Endodermal cell (in vitro differentiated cells): ENCODE results near the gene DENND4A. TPM values are rescaled to one million over a fixed set of nuclear protein-coding genes. Genes with fewer than 3 reads are reported as not detected.

Source experiments
- DNase-seq: peaks from one replicate; pipeline ENCODE4 v3.0.0-alpha.2; 2017
- H3K27ac ChIP-seq: 2 replicates; pipeline ENCODE4 v1.5.1; 2013; ENCODE audit warnings: mild to moderate bottlenecking, low read depth, low read length, moderate library complexity
- H3K27me3 ChIP-seq: 2 replicates; pipeline ENCODE4 v1.6.1; 2013; ENCODE audit warnings: mild to moderate bottlenecking, low read length, moderate library complexity; ENCODE audit not compliant: insufficient read depth, control insufficient read depth, poor library complexity, severe bottlenecking
- H3K36me3 ChIP-seq: 2 replicates; pipeline ENCODE4 v1.7.0; 2013; ENCODE audit warnings: mild to moderate bottlenecking, low read length, moderate library complexity; ENCODE audit not compliant: control insufficient read depth, insufficient read depth
- H3K4me1 ChIP-seq: one replicate; pipeline ENCODE4 v1.7.0; 2013; ENCODE audit warnings: low read length; ENCODE audit not compliant: control insufficient read depth, insufficient read depth
- H3K4me3 ChIP-seq: 2 replicates; pipeline ENCODE4 v1.5.1; 2013; ENCODE audit warnings: mild to moderate bottlenecking, low read length, moderate library complexity
- H3K9ac ChIP-seq: 2 replicates; pipeline ENCODE4 v1.6.1; 2013; ENCODE audit warnings: mild to moderate bottlenecking, low read length, moderate library complexity; ENCODE audit not compliant: poor library complexity, severe bottlenecking; ENCODE audit errors: extremely low read depth
- H3K9me3 ChIP-seq: 2 replicates; pipeline ENCODE4 v1.6.1; 2013; ENCODE audit warnings: mild to moderate bottlenecking, low read length, moderate library complexity; ENCODE audit not compliant: control insufficient read depth
- H3K27ac Mint-ChIP-seq: 2 replicates; pipeline ENCODE4 v1.8.0; 2020; ENCODE audit warnings: mixed read lengths
- H3K27me3 Mint-ChIP-seq: 2 replicates; pipeline ENCODE4 v1.8.0; 2021; ENCODE audit warnings: mild to moderate bottlenecking, mixed read lengths; ENCODE audit not compliant: insufficient read depth
- H3K36me3 Mint-ChIP-seq: 2 replicates; pipeline ENCODE4 v1.8.0; 2020; ENCODE audit warnings: low read depth, mixed read lengths
- H3K4me1 Mint-ChIP-seq: 2 replicates; pipeline ENCODE4 v1.8.0; 2020; ENCODE audit warnings: mixed read lengths
- H3K4me3 Mint-ChIP-seq: 2 replicates; pipeline ENCODE4 v1.8.0; 2020; ENCODE audit warnings: mild to moderate bottlenecking, moderate library complexity, mixed read lengths
- H3K9me3 Mint-ChIP-seq: 2 replicates; pipeline ENCODE4 v1.8.0; 2020; ENCODE audit warnings: mild to moderate bottlenecking, mixed read lengths
- CTCF ChIP-seq: fragments of 200-600 bp; sonication (generic); conservative IDR thresholded peaks from 2 replicates; pipeline ENCODE4 v1.5.0; 2021; ENCODE audit warnings: antibody characterized with exemption, mild to moderate bottlenecking
- WGBS, 2 experiments: methylation state at CpG; one replicate each; pipeline versions ENCODE4 v1.1.5 to v1.1.7; 2013; ENCODE audit warnings: missing lambda C conversion rate in 2 of 2, mixed read lengths in 1 of 2; ENCODE audit not compliant: insufficient coverage in 1 of 2, insufficient read length in 1 of 2; 5-methylcytosine and 5-hydroxymethylcytosine counted together
- total RNA-seq, 2 donors: library from RNA; stranded (reverse); fragmentation: NEBNext Ultra II Directional in 1 of 2; extraction: Animal tissue kit (Norgen Biotek cat#: 25700) in 1 of 2; gene quantifications; 2 replicates in 1 of 2; 3 replicates in 1 of 2; pipeline ENCODE4 v1.2.1, GENCODE V29; 2021

The DENND4A gene
- total RNA-seq, 2 donors from 2014 or later: 7.3 to 9.8 TPM

GRCh38 chr15:65621638-65622037 lies 170.5 kb downstream of the DENND4A start, which contains the start of gene SLC24A1:
Gene SLC24A1, plus strand, starts transcription at chr15:65621938. Its CDS starts 2,143 bp downstream, at chr15:65624081.
- Mint-ChIP-seq H3K27me3 (peaks cover 10% of the 10 kb centered on the region), H3K9me3 (peaks cover 6% of the 10 kb centered on the region), H3K27ac (no peak within 1 kb of the TSS), H3K36me3 (peaks cover 10% of the 10 kb centered on the region), H3K4me1 (peaks cover 20% of the 10 kb centered on the region), H3K4me3 (no peak within 1 kb of the TSS)
- Histone ChIP-seq H3K27me3 (peaks cover 19% of the 10 kb centered on the region), H3K27ac (no peak within 1 kb of the TSS), H3K9ac (no peak within 1 kb of the TSS), H3K36me3 (no peaks in the 10 kb centered on the region), H3K4me3 (no peak within 1 kb of the TSS), H3K9me3 (no peaks in the 10 kb centered on the region), H3K4me1 (peaks cover 11% of the 10 kb centered on the region)
- DNase-seq: no peak
- TF ChIP-seq CTCF: no peak
- WGBS, 2 experiments: 93 to 98% methylated on average over 5 to 6 of the region's 6 CpGs

GRCh38 chr15:65620833-65621232 lies 171.3 kb downstream of the DENND4A start:
- peaks cover 10% of the 10 kb centered on the region for H3K36me3 Mint-ChIP-seq
- H3K4me1 ChIP-seq: peaks cover 11% of the 10 kb centered on the region
- no peak overlapping the region for H3K4me3 Mint-ChIP-seq
- H3K36me3 ChIP-seq: no peaks in the 10 kb centered on the region
- DNase-seq: no peak
- no peak overlapping the region for H3K27ac Mint-ChIP-seq
- no peak overlapping the region for H3K4me3 ChIP-seq
- peaks cover 10% of the 10 kb centered on the region for H3K27me3 Mint-ChIP-seq
- H3K4me1 Mint-ChIP-seq: peaks cover 20% of the 10 kb centered on the region
- H3K27ac ChIP-seq: no peak overlapping the region
- H3K9me3 ChIP-seq: no peaks in the 10 kb centered on the region
- 84 to 86% methylated on average over 1 to 2 of the region's 2 CpGs for WGBS, 2 experiments
- peaks cover 16% of the 10 kb centered on the region for H3K27me3 ChIP-seq
- peaks cover 10% of the 10 kb centered on the region for H3K9me3 Mint-ChIP-seq
- no peak overlapping the region for H3K9ac ChIP-seq
- TF ChIP-seq CTCF: no peak

GRCh38 chr15:65619626-65620290 lies 172.3 kb downstream of the DENND4A start:
- Histone ChIP-seq H3K4me1 (peaks cover 11% of the 10 kb centered on the region), H3K4me3 (no peak overlapping the region), H3K27ac (no peak overlapping the region), H3K36me3 (no peaks in the 10 kb centered on the region), H3K9ac (no peak overlapping the region), H3K9me3 (no peaks in the 10 kb centered on the region), H3K27me3 (peaks cover 16% of the 10 kb centered on the region)
- DNase-seq: no peak
- Mint-ChIP-seq H3K27me3 (peaks cover 5% of the 10 kb centered on the region), H3K4me3 (no peak overlapping the region), H3K36me3 (peaks cover 5% of the 10 kb centered on the region), H3K4me1 (peaks cover 20% of the 10 kb centered on the region), H3K27ac (no peak overlapping the region), H3K9me3 (peaks cover 10% of the 10 kb centered on the region)
- WGBS, 2 experiments: 92 to 100% methylated on average over 3 to 5 of the region's 5 CpGs
- TF ChIP-seq CTCF: no peak
